ENCODE data around the gene MALT1.

MALT1 gene

DNA sequence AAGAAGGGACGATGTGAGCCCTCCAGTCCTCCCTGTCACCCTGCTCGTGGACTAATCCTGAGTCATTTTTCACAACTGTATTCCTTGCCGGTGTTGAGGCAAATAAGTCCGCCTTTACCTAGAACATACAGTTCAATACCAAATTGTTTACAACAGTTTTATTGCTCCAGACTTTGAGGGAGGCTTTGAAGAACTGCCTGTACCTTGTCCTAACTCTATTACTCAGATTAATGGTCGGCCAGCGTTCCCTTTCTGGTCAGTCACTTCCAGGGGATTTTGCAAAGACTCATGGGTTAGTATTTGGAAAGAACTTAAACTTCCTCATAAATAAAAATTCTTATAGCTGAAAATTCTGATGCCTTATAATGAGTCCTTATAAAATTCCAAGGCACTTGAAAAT, 108.3 kb downstream of the MALT1 start:
- DNase-seq: no peak

DNA sequence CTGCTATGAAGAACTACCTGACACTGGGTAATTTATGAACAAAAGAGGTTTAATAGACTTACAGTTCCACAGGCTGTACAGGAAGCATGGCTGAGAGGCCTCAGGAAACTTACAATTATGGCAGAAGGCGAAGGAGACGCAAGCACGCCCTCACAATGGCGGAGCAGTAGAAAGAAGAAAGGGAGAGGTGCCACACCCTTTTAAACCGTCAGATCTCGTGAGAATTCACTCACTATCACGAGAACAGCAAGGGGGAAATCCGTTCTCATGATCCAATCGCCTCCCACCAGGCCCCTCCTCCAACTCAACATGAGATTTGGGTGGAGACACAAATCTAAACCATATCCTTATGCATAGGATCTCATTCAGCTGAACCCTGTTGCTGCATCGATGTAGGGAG, 108.8 kb downstream of the MALT1 start:
- no peak for DNase-seq

DNA sequence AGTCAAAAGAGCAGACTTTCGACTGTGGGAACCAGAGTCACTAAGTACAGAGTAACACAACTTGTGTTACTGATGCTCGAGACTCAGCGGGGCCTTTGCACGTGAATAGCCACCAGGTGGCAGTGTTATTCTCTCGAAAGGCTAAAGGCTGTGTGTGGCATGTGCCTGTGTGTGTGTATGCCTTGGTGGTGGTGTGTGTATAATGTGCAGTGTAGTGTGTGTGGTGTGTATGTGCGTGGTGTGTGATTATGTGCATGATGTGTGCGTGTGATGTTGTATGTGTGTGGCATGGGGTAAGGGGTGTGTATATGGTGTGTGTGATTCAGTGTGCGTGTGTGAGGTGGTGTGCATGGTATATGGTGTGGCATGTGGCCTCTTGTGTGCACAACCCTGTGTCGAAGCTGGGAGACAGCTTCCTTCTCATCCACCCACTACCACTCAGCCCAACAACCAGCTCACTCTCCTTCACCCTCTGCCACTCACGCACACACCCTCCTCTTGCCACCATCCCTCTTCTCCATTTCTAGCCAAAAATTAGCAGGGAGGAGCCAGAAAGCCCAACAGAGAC, 110.4 kb downstream of the MALT1 start:
- peak; percentile 69 for DNase-seq

GRCh38 chr18:58784601-58785137, 113.4 kb downstream of the MALT1 start:
- no peak for DNase-seq

- no peak for DNase-seq
These were observed 114.0 kb downstream of the MALT1 start for GRCh38 chr18:58785171-58785805.

DNA sequence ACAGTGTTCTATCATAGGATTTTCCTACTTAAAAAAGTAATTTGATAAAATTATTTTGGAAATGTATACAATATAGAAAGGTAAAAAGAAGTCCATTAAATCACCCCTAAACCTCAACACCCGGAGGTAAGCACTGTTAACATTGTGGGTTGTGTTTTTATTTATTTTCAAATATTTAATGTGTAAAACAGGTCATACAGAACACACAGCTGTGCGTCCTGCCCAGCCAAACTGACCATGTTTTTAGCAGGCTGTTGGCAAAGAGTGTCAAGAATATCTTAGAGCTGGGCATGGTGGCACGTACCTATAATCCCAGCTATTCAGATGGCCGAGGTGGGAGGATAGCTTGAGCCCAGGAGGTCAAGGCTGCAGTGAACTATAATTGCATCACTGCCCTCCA, 114.6 kb downstream of the MALT1 start:
- no peak for DNase-seq

DNA sequence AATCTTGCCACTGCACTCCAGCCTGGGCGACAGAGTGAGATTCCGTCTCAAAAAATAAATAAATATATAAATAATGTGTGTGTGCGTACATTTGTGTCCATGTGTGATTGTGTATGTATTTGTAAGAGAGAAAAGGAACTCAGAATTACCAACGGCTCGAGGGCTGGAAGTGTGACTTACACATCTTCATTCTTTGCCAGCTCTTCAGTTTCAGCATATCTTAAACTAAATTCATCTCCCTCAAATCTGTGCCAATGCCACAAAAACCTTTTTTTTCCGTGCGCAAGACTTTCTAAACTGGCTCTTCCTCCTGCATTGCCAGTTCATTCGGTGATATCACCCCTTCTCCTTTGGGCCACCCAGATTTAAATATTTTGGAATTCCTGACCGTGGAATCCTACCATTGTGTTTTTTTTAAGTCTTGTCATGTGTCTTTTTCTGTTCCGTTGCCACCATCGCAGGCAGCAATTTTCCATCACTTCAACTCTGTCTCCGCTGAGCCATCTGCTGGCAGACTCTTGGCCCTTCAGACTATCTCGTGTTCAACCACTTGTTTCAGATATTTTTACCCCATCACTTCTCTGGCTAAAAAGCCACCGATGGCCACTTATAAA, 116.4 kb downstream of the MALT1 start:
- no peak for DNase-seq

GRCh38 chr18:58788470-58788869, 117.2 kb downstream of the MALT1 start:
- DNase-seq: no peak

- DNase-seq: no peak
These were observed 118.0 kb downstream of the MALT1 start for GRCh38 chr18:58788971-58789875.

DNA sequence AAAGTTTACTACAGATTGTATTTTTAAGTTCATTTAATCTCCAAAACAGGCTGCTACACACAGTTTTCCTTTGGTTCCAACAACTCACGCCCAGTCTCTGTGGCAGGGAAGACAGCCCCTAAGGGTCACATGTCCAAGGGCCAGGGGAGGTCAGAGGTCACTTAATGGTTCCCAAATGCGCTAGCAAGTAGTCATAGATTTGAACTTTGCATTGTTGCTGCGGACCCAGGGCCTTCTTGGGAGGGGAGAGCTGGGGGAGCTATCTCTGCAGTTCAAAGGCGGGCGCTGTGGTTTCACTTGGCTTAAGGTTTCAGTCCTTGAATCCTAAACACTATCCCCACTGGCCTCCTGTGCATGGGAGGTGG, 118.6 kb downstream of the MALT1 start:
- no peak for DNase-seq

GRCh38 chr18:58792086-58792485, 120.8 kb downstream of the MALT1 start:
- DNase-seq: no peak

DNA sequence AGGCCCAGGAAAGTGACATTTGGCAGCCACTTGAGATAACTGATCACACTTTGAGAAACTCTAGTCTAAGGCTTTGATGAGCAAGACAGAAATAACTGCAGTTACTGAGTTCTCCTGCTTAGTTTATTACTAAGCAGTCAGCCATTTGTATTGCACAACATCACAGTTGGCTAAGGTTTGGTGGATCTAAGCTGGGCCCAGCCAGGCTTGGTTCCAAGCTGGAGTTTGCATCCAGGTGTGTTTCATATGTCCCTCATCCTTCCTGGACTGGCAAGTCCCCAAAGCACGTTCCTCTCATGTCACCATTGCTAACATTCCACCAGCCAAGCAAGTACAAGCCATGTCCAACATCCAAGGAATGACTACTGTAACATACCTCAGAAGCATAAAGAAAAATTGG, 122.1 kb downstream of the MALT1 start:
- DNase-seq: no peak

GRCh38 chr18:58796220-58796619, 125.0 kb downstream of the MALT1 start:
- no peak for DNase-seq

- DNase-seq: no peak
These were observed 129.3 kb downstream of the MALT1 start for GRCh38 chr18:58800582-58800981.

GRCh38 chr18:58802959-58803358, 131.7 kb downstream of the MALT1 start:
- DNase-seq: no peak

- no peak for DNase-seq
These were observed 132.7 kb downstream of the MALT1 start for GRCh38 chr18:58803978-58804377.

All from activated T-cell treated with anti-CD3 and anti-CD28 coated beads, Interleukin-2, amount 50 U/mL, for 1 hour (primary cell).